CD4-positive, alpha-beta T cell treated with Interleukin-4 for 1 hour (primary cell): ENCODE results near the gene ZBTB3.
"Not testable (repeated sequence)": the region's sequence is repeated elsewhere in the genome, so short reads cannot be mapped to it uniquely, and the experiment has no call there.

Source experiments
- DNase-seq, 2 donors: peaks; one replicate each; pipeline ENCODE4 v3.0.0-alpha.2; 2020 to 2022

ZBTB3 gene

GRCh38 chr11:62753736-62754603 lies at the start of gene ZBTB3:
TSS of gene ZBTB3 (minus strand) at chr11:62754160. CDS start at chr11:62753664, 496 bp downstream.
- DNase-seq, result peak; percentile 99

- no peak for DNase-seq
Measured at GRCh38 chr11:62801071-62801470, 47.1 kb upstream of the ZBTB3 start.

GRCh38 chr11:62799486-62799885 lies 45.5 kb upstream of the ZBTB3 start:
- no peak for DNase-seq

- DNase-seq, result no peak
Measured at GRCh38 chr11:62796281-62796680, 42.3 kb upstream of the ZBTB3 start.

GRCh38 chr11:62794201-62794775 lies 40.3 kb upstream of the ZBTB3 start:
- no peak for DNase-seq

GRCh38 chr11:62792202-62792575 lies 38.2 kb upstream of the ZBTB3 start:
- no peak for DNase-seq

GRCh38 chr11:62791501-62792201 lies 37.7 kb upstream of the ZBTB3 start, which contains the start of gene TMEM223:
TSS of gene TMEM223 (minus strand) at chr11:62792006. CDS start at chr11:62791994, 12 bp downstream.
- DNase-seq, result peak; percentile 87 to 90

- DNase-seq, result no peak
Measured at GRCh38 chr11:62789576-62789975, 35.6 kb upstream of the ZBTB3 start.

GRCh38 chr11:62788991-62789390 lies 35.0 kb upstream of the ZBTB3 start:
- no peak for DNase-seq

GRCh38 chr11:62787005-62787759 lies 33.2 kb upstream of the ZBTB3 start, which contains the start of gene TMEM179B:
TSS of gene TMEM179B (plus strand) at chr11:62787402. CDS start at chr11:62787432, 30 bp downstream.
- peak; percentile 97 to 98 for DNase-seq

- DNase-seq, result peak; percentile 89
Measured at GRCh38 chr11:62786318-62787004, 32.5 kb upstream of the ZBTB3 start.

GRCh38 chr11:62782753-62783152 lies 28.8 kb upstream of the ZBTB3 start:
- no peak for DNase-seq

GRCh38 chr11:62778441-62778840 lies 24.5 kb upstream of the ZBTB3 start:
- DNase-seq, result no peak

- DNase-seq, result no peak
Measured at GRCh38 chr11:62777389-62777788, 23.4 kb upstream of the ZBTB3 start.

- DNase-seq, result no peak
Measured at GRCh38 chr11:62775646-62776045, 21.7 kb upstream of the ZBTB3 start.

GRCh38 chr11:62774407-62774806 lies 20.4 kb upstream of the ZBTB3 start:
- no peak for DNase-seq

GRCh38 chr11:62771144-62772021 lies 17.4 kb upstream of the ZBTB3 start, which contains the start of gene TAF6L:
TSS of gene TAF6L (plus strand) at chr11:62771396. CDS start at chr11:62775784, 4,388 bp downstream.
- DNase-seq, result peak; percentile 91 to 93

GRCh38 chr11:62770778-62771143 lies 16.8 kb upstream of the ZBTB3 start:
- no peak for DNase-seq

- DNase-seq, result not testable (repeated sequence)
Measured at GRCh38 chr11:62760867-62761227, 6.9 kb upstream of the ZBTB3 start.

- DNase-seq, result no peak
Measured at GRCh38 chr11:62757846-62758788, 4.2 kb upstream of the ZBTB3 start.
